ENCODE data around the gene XRCC3. TPM values are rescaled to one million over a fixed set of nuclear protein-coding genes. Genes with fewer than 3 reads are reported as not detected.
A peak's percentile ranks its signal among the peaks of the same experiment; 100 is the strongest.
"Not testable (repeated sequence)": the region's sequence is repeated elsewhere in the genome, so short reads cannot be mapped to it uniquely, and the experiment has no call there.

Gene XRCC3
- total and polyA plus RNA-seq, 4 experiments from 2014 or later: 2.2 to 12.6 (median 6.7) TPM

- peaks cover 3 to 51% of the 10 kb centered on the region in 2 donors for H3K36me3 Mint-ChIP-seq
Measured at GRCh38 chr14:103696070-103696402, 19.2 kb downstream of the XRCC3 start.

GRCh38 chr14:103695296-103696069 lies 19.8 kb downstream of the XRCC3 start:
- no peaks in the 10 kb centered on the region for H3K9me3 Mint-ChIP-seq
- no peak overlapping the region for H3K4me3 ChIP-seq (ENCODE audit: low read length in 2 of 2)
- ChIA-PET POLR2A (ENCODE audit: partially characterized antibody) (no interaction called here), CTCF (ENCODE audit: partially characterized antibody) (interaction anchor here (1.2 to 1.9 kb wide), 2 partner anchors 9 to 17 kb away, joined by 3 to 4 read pairs; no protein-coding TSS in a partner anchor)
- intact Hi-C loops (cut with micrococcal nuclease): no loop called here
- H3K9me3 ChIP-seq (ENCODE audit: control insufficient read depth in 1 of 2, low read length in 2 of 2): no peaks in the 10 kb centered on the region
- no peaks in the 10 kb centered on the region for H3K27me3 ChIP-seq (ENCODE audit: insufficient read depth, low read length)
- no peak overlapping the region for H3K4me3 Mint-ChIP-seq
- no peak for DNase-seq
- no peak overlapping the region for H3K27ac ChIP-seq (ENCODE audit: low read depth, low read length)
- H3K27ac Mint-ChIP-seq: peak overlapping the region in 4 of 7 donors; percentile 41 to 85 (median 72)
- H3K4me1 Mint-ChIP-seq: peaks cover 4 to 7% (median 5%) of the 10 kb centered on the region in 4 donors
- peaks cover 35% of the 10 kb centered on the region for H3K36me3 ChIP-seq (ENCODE audit: insufficient read depth, low read length)
- no peaks in the 10 kb centered on the region for H3K4me1 ChIP-seq (ENCODE audit: insufficient read depth, low read length)
- no peaks in the 10 kb centered on the region for H3K27me3 Mint-ChIP-seq
- H3K36me3 Mint-ChIP-seq: peaks cover 3 to 54% of the 10 kb centered on the region in 2 donors

More at GRCh38 chr14:103696070-103696402, 19.2 kb downstream of the XRCC3 start:
- Mint-ChIP-seq H3K27ac (peak overlapping the region in 1 of 7 donors; percentile 10), H3K4me1 (peaks cover 4 to 7% (median 5%) of the 10 kb centered on the region in 4 donors), H3K9me3 (no peaks in the 10 kb centered on the region), H3K4me3 (no peak overlapping the region), H3K27me3 (no peaks in the 10 kb centered on the region)
- intact Hi-C loops (cut with micrococcal nuclease): no loop called here
- H3K4me3 ChIP-seq (ENCODE audit: low read length in 2 of 2): no peak overlapping the region
- no peak overlapping the region for H3K27ac ChIP-seq (ENCODE audit: low read depth, low read length)
- ChIA-PET POLR2A (ENCODE audit: partially characterized antibody) (no interaction called here), CTCF (ENCODE audit: partially characterized antibody) (no interaction called here)
- no peaks in the 10 kb centered on the region for H3K4me1 ChIP-seq (ENCODE audit: insufficient read depth, low read length)
- DNase-seq: no peak
- H3K27me3 ChIP-seq (ENCODE audit: insufficient read depth, low read length): no peaks in the 10 kb centered on the region
- no peaks in the 10 kb centered on the region for H3K9me3 ChIP-seq (ENCODE audit: control insufficient read depth in 1 of 2, low read length in 2 of 2)
- H3K36me3 ChIP-seq (ENCODE audit: insufficient read depth, low read length): peaks cover 38% of the 10 kb centered on the region

GRCh38 chr14:103694572-103695026 lies 20.7 kb downstream of the XRCC3 start:
- H3K27ac Mint-ChIP-seq: no peak overlapping the region
- H3K4me1 ChIP-seq (ENCODE audit: insufficient read depth, low read length): no peaks in the 10 kb centered on the region

GRCh38 chr14:103693515-103693914 lies 21.7 kb downstream of the XRCC3 start:
- Histone ChIP-seq H3K4me1 (ENCODE audit: insufficient read depth, low read length) (no peaks in the 10 kb centered on the region), H3K4me3 (ENCODE audit: low read length in 2 of 2) (no peak overlapping the region), H3K9me3 (ENCODE audit: control insufficient read depth in 1 of 2, low read length in 2 of 2) (no peaks in the 10 kb centered on the region), H3K27me3 (ENCODE audit: insufficient read depth, low read length) (no peaks in the 10 kb centered on the region), H3K36me3 (ENCODE audit: insufficient read depth, low read length) (peaks cover 29% of the 10 kb centered on the region), H3K27ac (ENCODE audit: low read depth, low read length) (no peak overlapping the region)
- no peak overlapping the region for H3K4me3 Mint-ChIP-seq
- H3K4me1 Mint-ChIP-seq: peaks cover 6 to 9% (median 8%) of the 10 kb centered on the region in 4 donors
- DNase-seq: no peak
- intact Hi-C loops (cut with micrococcal nuclease): no loop called here
- no peaks in the 10 kb centered on the region for H3K27me3 Mint-ChIP-seq
- ChIA-PET CTCF (ENCODE audit: partially characterized antibody) (interaction anchor here (1.9 kb wide), 1 partner anchor 7 kb away, joined by 4 read pairs; no protein-coding TSS in a partner anchor), POLR2A (ENCODE audit: partially characterized antibody) (interaction anchor here (1.2 kb wide), 1 partner anchor 22 kb away, joined by 3 read pairs; the partner anchor contains the start of genes XRCC3 and ZFYVE21)
- H3K27ac Mint-ChIP-seq: no peak overlapping the region
- peaks cover 14 to 57% of the 10 kb centered on the region in 2 donors for H3K36me3 Mint-ChIP-seq
- H3K9me3 Mint-ChIP-seq: no peaks in the 10 kb centered on the region

More at GRCh38 chr14:103694572-103695026, 20.7 kb downstream of the XRCC3 start:
- peaks cover 5 to 9% (median 7%) of the 10 kb centered on the region in 4 donors for H3K4me1 Mint-ChIP-seq
- no peaks in the 10 kb centered on the region for H3K27me3 ChIP-seq (ENCODE audit: insufficient read depth, low read length)
- no peaks in the 10 kb centered on the region for H3K9me3 Mint-ChIP-seq
- no peaks in the 10 kb centered on the region for H3K9me3 ChIP-seq (ENCODE audit: control insufficient read depth in 1 of 2, low read length in 2 of 2)
- intact Hi-C loops (cut with micrococcal nuclease): no loop called here
- H3K36me3 Mint-ChIP-seq: peaks cover 9 to 55% of the 10 kb centered on the region in 2 donors
- H3K4me3 Mint-ChIP-seq: no peak overlapping the region
- ChIA-PET CTCF (ENCODE audit: partially characterized antibody) (interaction anchor here (1.2 to 1.9 kb wide), 2 partner anchors 8 to 18 kb away, joined by 3 to 4 read pairs; no protein-coding TSS in a partner anchor), POLR2A (ENCODE audit: partially characterized antibody) (no interaction called here)
- no peak overlapping the region for H3K4me3 ChIP-seq (ENCODE audit: low read length in 2 of 2)
- no peak for DNase-seq
- H3K27ac ChIP-seq (ENCODE audit: low read depth, low read length): no peak overlapping the region
- peaks cover 33% of the 10 kb centered on the region for H3K36me3 ChIP-seq (ENCODE audit: insufficient read depth, low read length)
- no peaks in the 10 kb centered on the region for H3K27me3 Mint-ChIP-seq

GRCh38 chr14:103692871-103693270 lies 22.4 kb downstream of the XRCC3 start:
- intact Hi-C loops (cut with micrococcal nuclease): no loop called here
- Mint-ChIP-seq H3K27ac (no peak overlapping the region), H3K4me1 (peaks cover 6 to 9% (median 8%) of the 10 kb centered on the region in 4 donors), H3K36me3 (peaks cover 17 to 61% of the 10 kb centered on the region in 2 donors), H3K27me3 (no peaks in the 10 kb centered on the region), H3K4me3 (no peak overlapping the region), H3K9me3 (no peaks in the 10 kb centered on the region)
- ChIA-PET POLR2A (ENCODE audit: partially characterized antibody) (interaction anchor here (1.2 kb wide), 1 partner anchor 23 kb away, joined by 3 read pairs; the partner anchor contains the start of genes XRCC3 and ZFYVE21), CTCF (ENCODE audit: partially characterized antibody) (no interaction called here)
- DNase-seq: no peak
- peaks cover 34% of the 10 kb centered on the region for H3K36me3 ChIP-seq (ENCODE audit: insufficient read depth, low read length)
- no peak overlapping the region for H3K27ac ChIP-seq (ENCODE audit: low read depth, low read length)
- H3K4me3 ChIP-seq (ENCODE audit: low read length in 2 of 2): no peak overlapping the region
- no peaks in the 10 kb centered on the region for H3K4me1 ChIP-seq (ENCODE audit: insufficient read depth, low read length)
- H3K9me3 ChIP-seq (ENCODE audit: control insufficient read depth in 1 of 2, low read length in 2 of 2): no peaks in the 10 kb centered on the region
- H3K27me3 ChIP-seq (ENCODE audit: insufficient read depth, low read length): no peaks in the 10 kb centered on the region

- Histone ChIP-seq H3K27ac (ENCODE audit: low read depth, low read length) (no peak overlapping the region), H3K9me3 (ENCODE audit: control insufficient read depth in 1 of 2, low read length in 2 of 2) (no peaks in the 10 kb centered on the region), H3K4me1 (ENCODE audit: insufficient read depth, low read length) (no peaks in the 10 kb centered on the region), H3K36me3 (ENCODE audit: insufficient read depth, low read length) (peaks cover 35% of the 10 kb centered on the region), H3K4me3 (ENCODE audit: low read length in 2 of 2) (no peak overlapping the region), H3K27me3 (ENCODE audit: insufficient read depth, low read length) (no peaks in the 10 kb centered on the region)
- intact Hi-C loops (cut with micrococcal nuclease): no loop called here
- no peak for DNase-seq
- CTCF ChIA-PET (ENCODE audit: partially characterized antibody): no interaction called here
- Mint-ChIP-seq H3K4me1 (peaks cover 6 to 7% (median 7%) of the 10 kb centered on the region in 4 donors), H3K27me3 (no peaks in the 10 kb centered on the region), H3K27ac (no peak overlapping the region), H3K9me3 (no peaks in the 10 kb centered on the region), H3K36me3 (peaks cover 18 to 58% of the 10 kb centered on the region in 2 donors), H3K4me3 (no peak overlapping the region)
- POLR2A ChIA-PET (ENCODE audit: partially characterized antibody): interaction anchor here (0.6 kb wide), 1 partner anchor 1601 kb away, joined by 3 read pairs; no protein-coding TSS in a partner anchor
Measured at GRCh38 chr14:103692159-103692558, 23.1 kb downstream of the XRCC3 start.

- H3K9me3 ChIP-seq (ENCODE audit: control insufficient read depth in 1 of 2, low read length in 2 of 2); DNase-seq; H3K4me3 Mint-ChIP-seq; intact Hi-C loops (cut with micrococcal nuclease); H3K27me3 ChIP-seq (ENCODE audit: insufficient read depth, low read length); H3K4me1 ChIP-seq (ENCODE audit: insufficient read depth, low read length); H3K27ac ChIP-seq (ENCODE audit: low read depth, low read length); H3K27ac Mint-ChIP-seq; H3K4me1 Mint-ChIP-seq; H3K4me3 ChIP-seq (ENCODE audit: low read length in 2 of 2); H3K27me3 Mint-ChIP-seq; H3K9me3 Mint-ChIP-seq: not testable (repeated sequence)
- ChIA-PET CTCF (ENCODE audit: partially characterized antibody) (interaction anchor here (0.8 kb wide), 1 partner anchor 46 kb away, joined by 3 read pairs; no protein-coding TSS in a partner anchor), POLR2A (ENCODE audit: partially characterized antibody) (interaction anchor here (0.6 kb wide), 1 partner anchor 1600 kb away, joined by 3 read pairs; no protein-coding TSS in a partner anchor)
- peaks cover 40% of the 10 kb centered on the region for H3K36me3 ChIP-seq (ENCODE audit: insufficient read depth, low read length)
- H3K36me3 Mint-ChIP-seq: peaks cover 20 to 59% of the 10 kb centered on the region in 2 donors
Measured at GRCh38 chr14:103691655-103692054, 23.6 kb downstream of the XRCC3 start.
